ENCODE measurements around the gene GCSAM.

GRCh38 chr3:112127522-112128494 is 5.2 kb downstream of the GCSAM start:
- no peak for TF ChIP-seq POLR2A (IDR thresholded peaks at IDR 0.05)
- no peak for TF ChIP-seq CTCF (IDR thresholded peaks at IDR 0.05)

Measured in upper lobe of left lung (tissue), 4 donors.